Loucy (cell line): ENCODE data around the gene HAPLN2.

Experiments used
- H2AFZ ChIP-seq: fragments of 200-600 bp; sonication (generic); 2 replicates; pipeline ENCODE4 v1.6.0; 2016; ENCODE audit warnings: antibody characterized with exemption, mild to moderate bottlenecking, low read length, moderate library complexity
- H3F3A ChIP-seq: fragments of 200-600 bp; 2 replicates; pipeline ENCODE4 v1.6.0; 2016; ENCODE audit warnings: antibody characterized with exemption, low read depth, mild to moderate bottlenecking
- H3K27me3 ChIP-seq: fragments of 200-600 bp; sonication (generic); 2 replicates; pipeline ENCODE4 v1.6.1; 2014; ENCODE audit warnings: low read length, mild to moderate bottlenecking; ENCODE audit not compliant: insufficient read depth, poor library complexity, severe bottlenecking
- H3K36me3 ChIP-seq: fragments of 200-600 bp; sonication (generic); 2 replicates; pipeline ENCODE4 v1.6.1; 2016; ENCODE audit warnings: low read length; ENCODE audit not compliant: insufficient read depth
- H3K4me1 ChIP-seq: fragments of 200-600 bp; sonication (generic); 2 replicates; pipeline ENCODE4 v1.5.1; 2014; ENCODE audit warnings: low read length, mild to moderate bottlenecking; ENCODE audit not compliant: insufficient read depth, poor library complexity, severe bottlenecking
- H3K4me2 ChIP-seq: fragments of 200-600 bp; sonication (generic); 2 replicates; pipeline ENCODE4 v1.6.0; 2014; ENCODE audit warnings: antibody characterized with exemption, low read length, low read depth, mild to moderate bottlenecking; ENCODE audit not compliant: poor library complexity, severe bottlenecking
- H3K4me3 ChIP-seq: fragments of 200-600 bp; sonication (generic); 2 replicates; pipeline ENCODE4 v1.5.1; 2014; ENCODE audit warnings: low read length, mild to moderate bottlenecking, mixed read lengths; ENCODE audit not compliant: poor library complexity, severe bottlenecking
- H3K79me2 ChIP-seq: fragments of 200-600 bp; sonication (generic); 2 replicates; pipeline ENCODE4 v1.6.1; 2014; ENCODE audit warnings: low read length; ENCODE audit not compliant: insufficient read depth
- H3K9ac ChIP-seq: fragments of 200-600 bp; sonication (generic); 2 replicates; pipeline ENCODE4 v1.6.0; 2014; ENCODE audit warnings: mild to moderate bottlenecking, low read depth, low read length, moderate library complexity; ENCODE audit not compliant: poor library complexity, severe bottlenecking
- H3K9me2 ChIP-seq: fragments of 200-600 bp; sonication (generic); replicated peaks from 2 replicates; pipeline ENCODE4 v1.6.1; 2016; ENCODE audit warnings: low read depth, low read length, mixed read lengths
- H3K9me3 ChIP-seq: fragments of 200-600 bp; sonication (generic); 2 replicates; pipeline ENCODE4 v1.6.1; 2014; ENCODE audit warnings: mild to moderate bottlenecking, antibody characterized with exemption, low read length, low read depth; ENCODE audit not compliant: insufficient read depth
- H4K20me1 ChIP-seq: fragments of 200-600 bp; sonication (generic); 2 replicates; pipeline ENCODE4 v1.6.0; 2014; ENCODE audit warnings: antibody characterized with exemption, low read length, mild to moderate bottlenecking; ENCODE audit not compliant: insufficient read depth, poor library complexity, severe bottlenecking
- EZH2phosphoT487 ChIP-seq: fragments of 200-600 bp; IDR thresholded peaks from 2 replicates; pipeline ENCODE4 v1.6.1; 2018; ENCODE audit warnings: antibody characterized with exemption, mild to moderate bottlenecking, moderate library complexity, borderline replicate concordance
- TF ChIP-seq, protein P1 (sequence below): fragments of 200-600 bp; sonication (generic); conservative IDR thresholded peaks from 2 replicates; pipeline ENCODE4 v1.5.1; 2014; ENCODE audit warnings: mild to moderate bottlenecking, antibody characterized with exemption, low read length

Gene HAPLN2

GRCh38 chr1:156623946-156624813 is 5.0 kb downstream of the HAPLN2 start:
- Histone ChIP-seq H4K20me1 (no peaks in the 10 kb centered on the region), H3K27me3 (no peaks in the 10 kb centered on the region), H3K9me2 (no peaks in the 10 kb centered on the region), H2AFZ (no peak overlapping the region), H3K4me3 (no peak overlapping the region), H3K9ac (no peak overlapping the region), H3K4me2 (no peak overlapping the region), H3K4me1 (peaks cover under 1% of the 10 kb centered on the region), H3K79me2 (no peaks in the 10 kb centered on the region), H3K36me3 (no peaks in the 10 kb centered on the region), H3K9me3 (no peaks in the 10 kb centered on the region), H3F3A (no peaks in the 10 kb centered on the region)
- TF ChIP-seq, protein P1, sequence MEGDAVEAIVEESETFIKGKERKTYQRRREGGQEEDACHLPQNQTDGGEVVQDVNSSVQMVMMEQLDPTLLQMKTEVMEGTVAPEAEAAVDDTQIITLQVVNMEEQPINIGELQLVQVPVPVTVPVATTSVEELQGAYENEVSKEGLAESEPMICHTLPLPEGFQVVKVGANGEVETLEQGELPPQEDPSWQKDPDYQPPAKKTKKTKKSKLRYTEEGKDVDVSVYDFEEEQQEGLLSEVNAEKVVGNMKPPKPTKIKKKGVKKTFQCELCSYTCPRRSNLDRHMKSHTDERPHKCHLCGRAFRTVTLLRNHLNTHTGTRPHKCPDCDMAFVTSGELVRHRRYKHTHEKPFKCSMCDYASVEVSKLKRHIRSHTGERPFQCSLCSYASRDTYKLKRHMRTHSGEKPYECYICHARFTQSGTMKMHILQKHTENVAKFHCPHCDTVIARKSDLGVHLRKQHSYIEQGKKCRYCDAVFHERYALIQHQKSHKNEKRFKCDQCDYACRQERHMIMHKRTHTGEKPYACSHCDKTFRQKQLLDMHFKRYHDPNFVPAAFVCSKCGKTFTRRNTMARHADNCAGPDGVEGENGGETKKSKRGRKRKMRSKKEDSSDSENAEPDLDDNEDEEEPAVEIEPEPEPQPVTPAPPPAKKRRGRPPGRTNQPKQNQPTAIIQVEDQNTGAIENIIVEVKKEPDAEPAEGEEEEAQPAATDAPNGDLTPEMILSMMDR = no peak
- no peak for TF ChIP-seq EZH2phosphoT487

- TF ChIP-seq EZH2phosphoT487 = no peak
- TF ChIP-seq, protein P1 = no peak
- Histone ChIP-seq H3K4me3 (no peak overlapping the region), H3K27me3 (no peaks in the 10 kb centered on the region), H2AFZ (no peak overlapping the region), H3K36me3 (no peaks in the 10 kb centered on the region), H3K4me1 (no peaks in the 10 kb centered on the region), H4K20me1 (no peaks in the 10 kb centered on the region), H3F3A (no peaks in the 10 kb centered on the region), H3K4me2 (no peak overlapping the region), H3K9ac (no peak overlapping the region), H3K9me2 (no peaks in the 10 kb centered on the region), H3K9me3 (no peaks in the 10 kb centered on the region), H3K79me2 (no peaks in the 10 kb centered on the region)
Measured at GRCh38 chr1:156624814-156625435, 5.7 kb downstream of the HAPLN2 start.

DNA sequence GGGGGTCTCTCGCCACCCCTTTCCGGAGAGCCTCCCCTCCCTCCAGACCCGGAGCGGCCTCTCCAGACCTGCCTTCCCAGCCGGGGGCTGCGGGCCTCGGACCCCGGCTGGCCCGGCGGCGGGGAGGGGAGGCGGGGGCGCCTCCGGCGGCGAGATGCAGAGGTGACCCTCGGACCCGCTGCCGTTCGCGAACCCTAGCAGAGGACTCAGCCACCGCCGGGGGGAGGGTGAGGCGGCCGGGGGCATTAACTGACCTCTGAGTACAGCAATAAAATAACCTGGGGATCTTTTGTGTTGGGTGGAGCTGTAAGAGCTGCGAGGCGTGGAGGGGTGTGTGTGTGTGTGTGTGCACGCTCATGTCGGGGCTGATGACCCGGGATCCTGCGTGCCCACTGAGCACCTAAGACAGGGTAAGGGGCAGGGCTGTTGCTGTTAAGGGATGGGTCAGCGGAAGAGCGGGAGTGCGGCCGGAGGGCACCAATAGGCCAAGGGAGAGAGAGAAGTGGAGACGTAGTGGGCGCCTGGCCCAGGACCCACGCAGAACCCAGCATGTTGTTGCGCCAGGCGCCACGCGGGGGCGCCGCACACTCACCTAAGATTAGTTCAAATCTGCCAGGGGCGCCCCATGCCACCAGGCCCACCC is 6.3 kb downstream of the HAPLN2 start:
- no peaks in the 10 kb centered on the region for H3K9me3 ChIP-seq
- no peak overlapping the region for H2AFZ ChIP-seq
- H3F3A ChIP-seq = no peaks in the 10 kb centered on the region
- no peak overlapping the region for H3K4me3 ChIP-seq
- H4K20me1 ChIP-seq = no peaks in the 10 kb centered on the region
- H3K79me2 ChIP-seq = no peaks in the 10 kb centered on the region
- TF ChIP-seq, protein P1 = peak; percentile 85
- no peak for TF ChIP-seq EZH2phosphoT487
- no peaks in the 10 kb centered on the region for H3K36me3 ChIP-seq
- no peaks in the 10 kb centered on the region for H3K9me2 ChIP-seq
- H3K4me1 ChIP-seq = no peaks in the 10 kb centered on the region
- no peaks in the 10 kb centered on the region for H3K27me3 ChIP-seq
- H3K4me2 ChIP-seq = no peak overlapping the region
- H3K9ac ChIP-seq = no peak overlapping the region
